Midbrain (tissue), 1 donor: ENCODE data around the gene SLC20A1.
"Not testable (repeated sequence)": the region's sequence is repeated elsewhere in the genome, so short reads cannot be mapped to it uniquely, and the experiment has no call there.

Experiments
- DNase-seq: peaks from one replicate; lab custom pipeline; 2025; lab: John Stamatoyannopoulos, UW

SLC20A1 gene

DNA sequence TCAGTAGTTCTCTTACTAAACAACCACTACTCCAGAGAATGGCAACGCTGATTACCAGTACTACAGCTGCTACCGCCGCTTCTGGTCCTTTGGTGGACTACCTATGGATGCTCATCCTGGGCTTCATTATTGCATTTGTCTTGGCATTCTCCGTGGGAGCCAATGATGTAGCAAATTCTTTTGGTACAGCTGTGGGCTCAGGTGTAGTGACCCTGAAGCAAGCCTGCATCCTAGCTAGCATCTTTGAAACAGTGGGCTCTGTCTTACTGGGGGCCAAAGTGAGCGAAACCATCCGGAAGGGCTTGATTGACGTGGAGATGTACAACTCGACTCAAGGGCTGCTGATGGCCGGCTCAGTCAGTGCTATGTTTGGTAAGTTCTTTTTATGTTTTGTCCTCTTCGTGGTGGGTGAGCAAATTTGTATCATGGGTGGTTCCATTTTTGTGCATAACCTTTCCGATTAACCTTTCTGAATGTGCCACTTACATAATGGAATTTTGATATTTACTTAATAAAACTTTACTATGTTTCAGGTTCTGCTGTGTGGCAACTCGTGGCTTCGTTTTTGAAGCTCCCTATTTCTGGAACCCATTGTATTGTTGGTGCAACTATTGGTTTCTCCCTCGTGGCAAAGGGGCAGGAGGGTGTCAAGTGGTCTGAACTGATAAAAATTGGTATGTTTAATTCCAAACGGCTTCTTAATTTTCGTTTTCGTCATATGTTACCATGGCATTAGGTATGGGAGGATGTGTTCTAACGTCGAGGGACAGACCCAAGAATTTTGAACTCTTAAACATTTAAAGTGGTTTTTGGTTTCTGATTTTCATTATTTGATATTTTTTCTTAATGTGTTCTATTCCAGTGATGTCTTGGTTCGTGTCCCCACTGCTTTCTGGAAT lies 1.3 kb downstream of the SLC20A1 start:
- no peak for DNase-seq

DNA sequence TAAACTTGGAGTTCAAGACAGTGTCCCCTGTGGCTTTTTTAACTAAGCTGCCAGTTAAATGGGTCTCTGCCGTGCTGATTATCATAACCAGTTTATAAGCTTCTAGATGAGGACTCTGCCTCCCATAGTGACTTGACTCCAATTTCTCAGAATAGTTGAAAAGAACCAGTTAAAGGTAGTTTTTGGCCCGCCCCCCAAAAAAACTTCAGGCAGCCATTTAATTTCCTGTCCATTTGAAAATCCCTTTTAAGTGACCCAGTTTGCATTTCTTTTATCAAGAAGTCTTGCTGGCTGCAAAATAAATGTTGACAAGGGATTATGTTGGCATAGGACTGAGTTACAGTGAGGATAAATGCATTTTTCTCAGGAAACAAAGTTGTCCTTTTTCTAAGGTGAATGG lies 2.3 kb downstream of the SLC20A1 start:
- DNase-seq: no peak

DNA sequence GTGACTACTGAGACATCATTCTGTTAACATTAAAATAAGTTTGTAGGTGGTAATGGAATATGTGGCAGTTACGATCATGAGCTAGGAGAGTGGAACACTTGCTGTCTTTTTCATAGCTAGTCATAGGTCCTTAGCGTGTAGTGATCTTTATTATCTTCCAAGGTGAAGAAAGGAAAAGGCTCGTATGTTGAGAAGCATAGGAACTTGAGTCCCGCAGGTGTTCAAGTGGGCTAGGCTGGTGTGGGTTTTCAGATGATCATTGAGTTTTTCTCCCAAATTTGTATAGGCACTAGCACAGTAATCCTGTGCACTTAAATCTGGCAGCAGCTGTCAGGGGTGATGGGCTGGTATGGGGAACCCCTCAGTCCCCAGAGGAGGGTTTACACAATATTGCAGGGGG lies 10.9 kb downstream of the SLC20A1 start:
- no peak for DNase-seq

DNA sequence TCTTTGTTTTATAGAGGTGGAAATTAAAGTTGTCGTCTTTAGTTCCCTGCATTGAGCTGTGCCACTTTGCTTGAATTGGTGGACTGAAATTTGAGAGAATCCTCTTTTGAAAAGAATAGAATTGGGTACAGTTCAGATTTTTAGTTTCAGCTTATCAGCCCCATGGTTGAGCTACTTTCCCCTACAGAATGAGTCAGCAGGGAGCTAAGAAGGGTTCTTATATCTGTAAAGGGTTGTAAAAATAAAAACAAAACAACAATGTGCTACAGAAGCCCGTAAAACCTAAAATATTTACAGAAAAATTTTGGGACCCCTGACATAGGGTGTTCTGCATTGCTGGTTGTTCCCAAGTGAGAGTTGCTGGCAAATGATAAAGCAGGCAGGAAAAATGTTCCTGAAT lies 12.6 kb downstream of the SLC20A1 start:
- no peak for DNase-seq

DNA sequence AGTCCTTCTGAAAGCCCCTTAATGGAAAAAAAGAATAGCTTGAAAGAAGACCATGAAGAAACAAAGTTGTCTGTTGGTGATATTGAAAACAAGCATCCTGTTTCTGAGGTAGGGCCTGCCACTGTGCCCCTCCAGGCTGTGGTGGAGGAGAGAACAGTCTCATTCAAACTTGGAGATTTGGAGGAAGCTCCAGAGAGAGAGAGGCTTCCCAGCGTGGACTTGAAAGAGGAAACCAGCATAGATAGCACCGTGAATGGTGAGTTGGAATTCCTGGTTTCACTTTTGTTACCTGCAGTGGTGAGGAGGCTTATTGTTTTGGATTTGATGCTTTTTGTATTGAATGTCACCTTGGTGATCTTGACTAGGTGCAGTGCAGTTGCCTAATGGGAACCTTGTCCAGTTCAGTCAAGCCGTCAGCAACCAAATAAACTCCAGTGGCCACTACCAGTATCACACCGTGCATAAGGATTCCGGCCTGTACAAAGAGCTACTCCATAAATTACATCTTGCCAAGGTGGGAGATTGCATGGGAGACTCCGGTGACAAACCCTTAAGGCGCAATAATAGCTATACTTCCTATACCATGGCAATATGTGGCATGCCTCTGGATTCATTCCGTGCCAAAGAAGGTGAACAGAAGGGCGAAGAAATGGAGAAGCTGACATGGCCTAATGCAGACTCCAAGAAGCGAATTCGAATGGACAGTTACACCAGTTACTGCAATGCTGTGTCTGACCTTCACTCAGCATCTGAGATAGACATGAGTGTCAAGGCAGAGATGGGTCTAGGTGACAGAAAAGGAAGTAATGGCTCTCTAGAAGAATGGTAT lies 13.3 kb downstream of the SLC20A1 start:
- DNase-seq: no peak

DNA sequence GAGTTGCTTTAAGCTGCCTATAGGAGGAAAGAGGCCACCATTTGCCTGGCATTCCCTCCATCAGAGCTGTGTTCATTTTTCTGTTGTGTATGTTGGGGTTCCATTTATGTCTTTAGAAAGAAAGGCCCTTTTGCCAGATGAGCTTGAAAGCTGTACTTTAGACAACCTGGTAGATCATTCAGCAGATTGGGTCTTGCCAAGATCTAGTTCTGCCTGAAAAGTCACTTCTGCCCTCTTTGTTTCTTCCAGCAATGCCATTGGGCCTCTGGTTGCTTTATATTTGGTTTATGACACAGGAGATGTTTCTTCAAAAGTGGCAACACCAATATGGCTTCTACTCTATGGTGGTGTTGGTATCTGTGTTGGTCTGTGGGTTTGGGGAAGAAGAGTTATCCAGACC lies 14.4 kb downstream of the SLC20A1 start:
- DNase-seq: no peak

DNA sequence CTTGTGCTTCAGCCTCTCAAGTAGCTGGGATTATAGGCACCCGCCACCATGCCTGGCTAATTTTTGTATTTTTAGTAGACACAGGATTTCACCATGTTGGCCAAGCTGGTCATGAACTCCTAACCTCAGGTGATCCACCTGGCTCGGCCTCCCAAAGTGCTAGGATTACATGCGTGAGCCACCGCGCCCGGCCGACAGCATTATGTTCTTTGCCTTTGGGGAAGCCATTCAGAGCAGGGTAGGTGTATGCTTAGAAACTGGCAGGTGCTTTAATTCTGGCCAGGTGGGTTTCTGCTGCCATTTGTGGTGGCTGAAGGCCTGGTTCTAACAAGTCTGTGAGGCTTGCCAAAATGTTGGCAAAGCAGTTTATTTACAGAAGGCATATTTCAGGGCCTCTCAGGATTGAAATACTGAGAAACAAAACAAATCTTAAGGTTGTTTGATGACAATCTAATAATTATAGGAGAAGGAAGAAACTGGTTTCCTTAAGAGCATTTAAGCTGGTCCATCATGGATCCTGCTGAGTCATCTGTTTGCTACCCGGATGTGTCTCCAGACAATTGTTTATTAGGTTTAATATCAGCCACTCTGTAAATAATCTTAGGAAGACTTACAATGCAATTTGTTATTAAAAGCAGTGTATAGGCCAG lies 16.0 kb downstream of the SLC20A1 start:
- DNase-seq: no peak

DNA sequence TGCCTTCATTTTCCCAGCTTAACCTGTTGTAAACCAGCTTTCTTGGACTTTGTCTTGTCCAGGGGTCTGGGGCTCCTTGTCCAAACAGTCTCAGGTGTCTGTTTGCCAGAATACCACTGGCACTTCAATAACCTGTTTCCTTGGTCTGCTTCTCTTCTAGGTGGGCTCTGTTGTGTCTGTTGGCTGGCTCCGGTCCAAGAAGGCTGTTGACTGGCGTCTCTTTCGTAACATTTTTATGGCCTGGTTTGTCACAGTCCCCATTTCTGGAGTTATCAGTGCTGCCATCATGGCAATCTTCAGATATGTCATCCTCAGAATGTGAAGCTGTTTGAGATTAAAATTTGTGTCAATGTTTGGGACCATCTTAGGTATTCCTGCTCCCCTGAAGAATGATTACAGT lies 17.0 kb downstream of the SLC20A1 start:
- no peak for DNase-seq

DNA sequence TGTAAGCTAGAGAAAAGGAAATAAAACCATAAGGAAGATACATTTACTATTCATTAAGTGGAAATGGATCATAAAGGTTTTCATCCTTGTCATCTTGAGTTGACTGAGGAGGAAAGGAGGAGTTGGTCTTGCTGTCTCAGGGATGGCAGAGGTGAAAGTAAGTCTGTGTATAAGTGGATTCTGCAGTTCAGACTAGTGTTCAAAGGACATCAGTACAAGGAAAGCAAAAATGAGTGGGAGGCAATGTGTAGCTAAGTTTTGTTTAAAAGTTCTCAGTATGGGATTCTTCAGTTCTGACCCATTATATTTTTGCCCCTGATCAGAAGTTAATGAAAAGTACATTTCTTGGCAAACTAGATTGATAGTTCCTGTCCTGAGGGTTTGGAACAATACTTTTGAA lies 18.9 kb downstream of the SLC20A1 start:
- DNase-seq: no peak

DNA sequence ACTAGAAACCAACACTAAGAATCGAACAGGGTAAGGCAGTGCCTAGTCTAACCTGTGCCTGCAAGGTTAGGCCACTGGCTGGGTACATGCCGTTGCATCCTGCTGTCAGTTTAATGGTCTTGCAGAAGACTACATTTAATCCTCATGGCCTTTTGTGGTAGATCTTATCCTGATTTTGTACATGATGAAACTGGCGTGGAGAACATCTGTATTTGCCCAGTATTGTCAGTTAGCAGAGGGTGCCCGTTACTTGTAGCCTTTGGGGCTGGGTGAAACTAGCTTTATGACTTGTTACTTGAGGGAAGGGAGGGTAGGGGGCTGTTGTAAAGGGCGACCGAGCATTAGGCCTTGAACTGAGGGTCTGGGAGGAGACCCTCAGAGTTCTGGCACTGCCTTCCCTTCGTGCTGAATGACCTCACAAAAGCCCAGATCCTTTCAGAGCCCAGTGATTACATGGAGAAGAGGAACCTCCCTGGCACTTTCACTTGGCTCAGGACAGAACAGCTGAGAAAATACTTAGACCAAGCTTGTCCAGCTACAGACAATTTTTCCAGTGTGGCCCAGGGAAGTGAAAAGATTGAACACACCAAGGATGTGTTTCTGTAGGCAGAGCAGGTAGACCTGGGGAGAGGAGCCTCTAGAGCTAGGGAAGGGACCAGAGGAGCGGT lies 19.5 kb downstream of the SLC20A1 start:
- DNase-seq: no peak

DNA sequence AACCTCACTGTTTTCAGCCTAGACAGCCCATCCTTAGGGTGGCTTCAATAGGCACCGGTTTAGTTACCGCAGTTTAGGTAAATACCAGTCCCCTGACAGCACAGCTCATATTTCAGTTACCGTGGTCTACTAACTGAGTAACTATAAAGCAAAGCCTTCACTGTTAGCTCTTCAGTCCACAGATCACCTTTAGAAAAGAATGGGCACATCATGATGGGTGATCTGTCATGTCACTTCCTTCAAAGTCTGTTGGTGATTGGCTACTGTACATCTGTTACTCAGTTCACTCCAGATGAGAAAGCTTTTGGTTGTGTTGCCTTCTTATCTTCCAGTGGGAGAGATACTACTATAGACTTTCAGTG lies 21.0 kb downstream of the SLC20A1 start:
- DNase-seq: no peak

DNA sequence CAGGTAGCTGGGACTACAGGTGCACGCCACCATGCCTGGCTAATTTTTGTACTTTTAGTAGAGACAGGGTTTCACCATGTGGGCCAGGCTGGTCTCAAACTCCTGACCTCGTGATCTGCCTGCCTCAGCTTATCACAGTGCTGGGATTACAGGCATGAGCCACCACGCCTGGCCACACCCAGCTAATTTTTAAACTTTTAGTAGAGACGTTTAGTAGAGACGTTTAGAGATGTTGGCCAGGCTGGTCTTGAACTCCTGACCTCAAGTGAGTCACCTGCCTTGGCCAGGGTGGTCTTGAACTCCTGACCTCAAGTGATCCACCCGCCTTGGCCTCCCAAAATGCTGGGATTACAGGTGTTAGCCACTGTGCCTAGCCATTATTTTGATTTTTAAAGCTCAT lies 21.8 kb downstream of the SLC20A1 start:
- not testable (repeated sequence) for DNase-seq

DNA sequence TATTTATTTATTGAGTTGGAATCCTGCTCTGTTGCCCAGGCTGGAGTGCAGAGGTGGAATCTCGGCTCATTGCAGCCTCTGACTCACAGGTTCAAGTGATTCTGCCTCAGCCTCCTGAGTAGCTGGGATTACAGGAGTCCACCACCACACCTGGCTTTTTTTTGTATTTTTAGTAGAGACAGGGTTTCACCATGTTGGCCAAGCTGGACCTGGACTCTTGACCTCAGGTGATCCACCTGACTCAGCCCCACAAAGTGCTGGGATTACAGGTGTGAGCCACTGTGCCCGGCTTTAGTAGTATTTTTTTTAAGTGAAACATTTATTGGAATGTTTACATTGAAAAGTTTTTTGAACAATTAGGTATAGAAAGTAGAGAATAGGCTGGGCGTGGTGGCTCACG lies 23.9 kb downstream of the SLC20A1 start:
- DNase-seq: no peak

DNA sequence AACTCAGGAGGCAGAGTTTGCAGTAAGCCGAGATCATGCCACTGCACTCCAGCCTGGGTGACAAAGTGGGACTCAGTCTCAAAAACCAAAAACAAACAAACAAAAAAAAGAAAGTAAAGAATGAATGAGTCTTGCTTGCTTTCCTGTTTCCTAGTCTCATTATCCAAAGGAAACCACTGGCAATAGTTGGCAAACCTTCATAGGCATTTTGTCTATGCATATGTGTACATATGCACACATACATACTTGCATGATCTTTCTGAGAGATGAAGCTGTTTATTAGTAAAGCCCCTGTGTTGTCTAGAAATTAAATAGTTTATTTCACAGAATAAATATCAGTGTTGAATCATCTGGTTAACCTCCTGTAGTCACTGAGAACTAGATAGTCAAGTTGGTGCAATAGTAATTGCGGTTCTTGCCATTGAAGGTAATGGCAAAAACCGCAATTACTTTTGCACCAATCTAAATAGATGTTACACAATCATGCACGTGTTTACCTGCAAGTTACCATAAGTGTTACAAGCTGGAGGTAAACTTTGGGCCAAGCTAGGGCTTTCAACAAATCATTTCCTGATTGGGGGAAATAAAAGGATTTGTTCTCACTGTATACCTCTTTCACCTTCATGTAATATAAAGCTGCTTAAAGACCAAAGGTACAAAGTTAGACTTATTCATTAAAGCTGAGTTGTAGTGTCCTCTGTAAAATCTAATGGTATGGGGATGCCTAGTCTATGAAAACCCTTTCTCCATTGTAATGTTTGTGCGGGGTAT lies 24.7 kb downstream of the SLC20A1 start:
- no peak for DNase-seq

DNA sequence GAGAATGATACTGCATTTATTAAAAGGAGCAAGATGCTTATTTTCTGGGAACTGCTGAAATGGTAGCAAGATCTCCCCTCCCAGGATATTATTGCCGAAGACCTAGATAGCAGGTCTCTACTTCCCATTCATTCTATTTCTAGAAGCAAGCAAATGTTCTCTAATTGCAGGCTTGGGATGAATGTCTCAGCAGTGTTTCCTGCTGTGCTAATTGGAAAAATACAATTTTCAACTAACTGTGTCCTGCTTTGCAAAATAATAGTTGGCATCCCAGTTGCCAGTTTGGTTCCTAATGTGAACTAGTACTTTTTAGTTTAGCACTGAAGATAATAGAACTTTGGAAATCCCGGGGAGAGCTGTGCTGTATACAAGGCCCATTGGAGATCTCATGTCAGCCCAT lies 26.1 kb downstream of the SLC20A1 start:
- no peak for DNase-seq

DNA sequence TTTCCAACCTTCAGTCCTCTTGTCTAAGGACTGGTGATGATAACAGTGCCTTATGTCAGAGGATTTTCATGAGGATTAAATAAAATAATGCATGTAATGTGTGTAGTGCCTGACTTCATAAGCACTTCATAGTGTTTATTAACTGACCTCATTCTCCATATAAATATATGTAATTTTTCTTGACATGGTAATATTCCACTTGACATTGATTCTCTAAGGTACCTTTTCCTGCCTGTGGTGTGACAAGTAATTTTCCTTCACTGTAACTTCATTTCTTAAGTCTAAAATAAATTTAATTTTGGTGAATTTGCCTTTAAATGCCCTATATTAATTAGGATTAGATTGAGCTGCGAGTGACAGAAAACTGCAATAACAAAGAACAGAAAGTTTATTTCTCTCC lies 27.3 kb downstream of the SLC20A1 start:
- DNase-seq: no peak

DNA sequence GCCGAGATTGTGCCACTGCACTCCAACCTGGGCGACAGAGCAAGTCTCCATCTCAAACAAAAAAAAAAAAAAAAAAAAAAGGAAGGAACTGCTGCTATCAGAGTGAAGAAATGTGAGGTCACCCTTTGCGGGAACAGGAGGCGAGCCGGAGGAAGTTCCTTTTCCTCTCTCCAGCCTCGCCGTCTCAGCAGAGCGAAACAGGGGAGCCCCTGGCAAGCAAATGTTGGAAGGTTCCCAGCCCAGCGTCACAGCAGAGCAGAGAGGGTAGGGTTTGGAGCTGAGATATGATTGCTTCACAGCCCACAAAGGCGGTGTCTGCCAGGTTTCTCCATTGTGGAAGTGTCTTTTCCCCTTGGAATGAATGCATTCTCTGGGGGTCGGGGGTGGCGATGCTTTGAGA lies 28.5 kb downstream of the SLC20A1 start:
- no peak for DNase-seq

DNA sequence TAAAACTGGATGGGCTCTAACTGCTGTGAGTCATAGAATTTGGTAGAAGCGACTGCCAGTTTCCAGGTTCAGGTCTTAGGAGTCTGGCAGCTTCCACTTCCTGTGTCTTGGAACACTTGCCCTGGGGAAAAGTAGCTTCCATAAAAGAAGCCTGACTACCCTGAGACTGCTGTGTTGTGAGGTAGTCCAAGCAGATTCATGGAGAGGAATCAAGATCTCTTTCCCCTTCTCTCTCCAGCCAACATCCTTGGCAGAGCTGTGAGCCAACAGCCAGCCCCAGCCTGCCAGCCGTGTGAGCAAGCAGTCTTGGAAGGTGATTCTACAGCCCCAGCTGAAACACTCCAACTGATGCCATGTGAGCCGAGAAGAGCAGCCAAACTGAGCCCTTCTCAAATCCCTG lies 33.7 kb downstream of the SLC20A1 start:
- peak; percentile 31 for DNase-seq

DNA sequence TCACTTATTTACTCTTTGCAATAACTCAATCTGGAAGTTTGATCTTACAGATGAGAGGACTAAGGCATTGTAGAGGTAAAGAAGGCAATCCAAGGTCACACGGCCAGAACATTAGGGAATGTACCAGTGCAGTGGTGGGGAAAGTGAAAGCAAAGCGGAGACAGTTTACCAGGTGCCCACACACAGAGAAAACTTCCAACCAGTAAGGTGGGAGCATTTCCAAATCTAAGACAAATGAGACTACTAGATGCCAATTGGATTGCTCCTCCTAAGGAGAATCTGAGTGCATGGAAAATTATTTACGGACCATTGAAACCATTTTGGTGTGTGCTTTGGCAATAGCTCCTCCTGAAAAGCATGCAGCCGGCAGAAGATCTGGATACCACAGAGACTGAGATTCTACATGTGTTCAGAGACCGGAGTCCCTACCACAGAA lies 34.9 kb downstream of the SLC20A1 start:
- DNase-seq: no peak

DNA sequence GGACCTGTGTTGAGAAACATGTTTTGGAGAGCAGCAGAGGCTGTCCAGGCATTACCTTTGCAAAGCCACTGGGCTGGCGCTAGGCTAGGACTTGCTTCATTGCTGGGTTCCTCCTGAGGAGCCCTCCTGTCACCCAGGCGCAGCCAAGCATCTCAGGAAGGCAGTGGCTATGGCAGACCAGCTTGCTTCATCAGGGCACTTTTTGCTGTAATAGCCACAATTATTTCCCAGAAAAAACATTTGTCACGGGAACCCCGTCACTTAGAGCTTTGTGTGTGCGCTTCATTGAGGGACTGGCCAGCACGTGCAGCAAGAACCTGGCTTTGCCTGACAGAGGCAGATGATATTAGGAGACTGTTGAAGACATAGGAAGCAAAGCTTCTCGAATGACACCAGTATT lies 36.4 kb downstream of the SLC20A1 start:
- DNase-seq: no peak
